ENCODE measurements around the gene CEACAM16.
"Not testable (repeated sequence)": the region's sequence is repeated elsewhere in the genome, so short reads cannot be mapped to it uniquely, and the experiment has no call there.

The CEACAM16 gene, protein sequence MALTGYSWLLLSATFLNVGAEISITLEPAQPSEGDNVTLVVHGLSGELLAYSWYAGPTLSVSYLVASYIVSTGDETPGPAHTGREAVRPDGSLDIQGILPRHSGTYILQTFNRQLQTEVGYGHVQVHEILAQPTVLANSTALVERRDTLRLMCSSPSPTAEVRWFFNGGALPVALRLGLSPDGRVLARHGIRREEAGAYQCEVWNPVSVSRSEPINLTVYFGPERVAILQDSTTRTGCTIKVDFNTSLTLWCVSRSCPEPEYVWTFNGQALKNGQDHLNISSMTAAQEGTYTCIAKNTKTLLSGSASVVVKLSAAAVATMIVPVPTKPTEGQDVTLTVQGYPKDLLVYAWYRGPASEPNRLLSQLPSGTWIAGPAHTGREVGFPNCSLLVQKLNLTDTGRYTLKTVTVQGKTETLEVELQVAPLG

DNA sequence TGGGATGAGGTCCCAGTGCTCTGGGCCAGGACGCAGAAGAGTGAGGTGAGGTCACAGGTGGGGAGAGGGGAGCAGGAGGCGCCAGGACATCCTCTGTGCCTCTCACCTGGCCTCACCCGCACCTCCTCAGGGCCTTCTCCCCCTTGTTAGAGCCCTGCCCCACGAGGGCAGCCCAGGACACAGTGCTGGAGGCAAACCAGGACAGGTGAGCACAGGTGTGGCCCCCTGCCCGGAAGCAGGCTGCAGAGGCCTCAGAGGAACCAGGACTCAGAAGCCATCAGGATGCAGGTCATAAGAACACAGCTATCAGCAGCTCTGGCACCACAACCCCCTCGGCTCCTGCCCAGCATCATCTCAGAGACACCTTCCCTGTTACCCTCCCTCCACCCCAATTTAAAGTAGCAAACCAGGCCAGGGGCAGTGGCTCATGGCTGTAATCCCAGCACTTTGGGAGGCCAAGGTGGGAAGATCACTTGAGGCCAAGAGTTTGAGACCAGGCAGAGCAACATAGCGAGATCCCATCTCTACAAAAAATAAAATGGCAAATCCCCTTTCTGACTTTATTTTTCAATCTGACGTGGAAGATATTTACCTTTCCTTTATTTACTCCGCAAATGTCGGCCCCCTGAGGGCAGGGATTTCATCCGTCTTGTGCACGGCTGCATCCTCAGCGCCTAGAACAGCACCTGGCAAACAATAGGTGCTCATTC is at the start of gene CEACAM16:
Gene CEACAM16 (plus strand): TSS at position 660 of the 710 bp plus-strand sequence. CDS start 2,306 bp downstream, outside the sequence.
- no peak for DNase-seq (ENCODE audit: low spot score)

DNA sequence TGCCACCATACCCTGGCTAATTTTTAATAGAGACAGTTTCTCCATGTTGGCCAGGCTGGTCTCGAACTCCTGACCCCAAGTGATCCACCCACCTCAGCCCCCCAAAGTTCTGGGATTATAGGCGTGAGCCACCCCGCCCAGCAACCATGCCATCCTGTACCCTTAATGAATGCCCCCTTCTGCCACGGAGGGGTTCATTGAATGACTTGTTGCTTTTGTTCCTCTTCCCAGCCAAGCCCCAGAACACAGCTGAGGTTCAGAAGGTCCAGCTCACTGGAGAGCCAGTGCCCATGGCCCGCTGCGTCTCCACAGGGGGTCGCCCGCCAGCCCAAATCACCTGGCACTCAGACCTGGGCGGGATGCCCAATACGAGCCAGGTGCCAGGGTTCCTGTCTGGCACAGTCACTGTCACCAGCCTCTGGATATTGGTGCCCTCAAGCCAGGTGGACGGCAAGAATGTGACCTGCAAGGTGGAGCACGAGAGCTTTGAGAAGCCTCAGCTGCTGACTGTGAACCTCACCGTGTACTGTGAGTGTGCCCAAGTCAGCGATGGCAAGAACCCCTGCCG is 49.3 kb upstream of the CEACAM16 start:
- DNase-seq (ENCODE audit: low spot score) = no peak

DNA sequence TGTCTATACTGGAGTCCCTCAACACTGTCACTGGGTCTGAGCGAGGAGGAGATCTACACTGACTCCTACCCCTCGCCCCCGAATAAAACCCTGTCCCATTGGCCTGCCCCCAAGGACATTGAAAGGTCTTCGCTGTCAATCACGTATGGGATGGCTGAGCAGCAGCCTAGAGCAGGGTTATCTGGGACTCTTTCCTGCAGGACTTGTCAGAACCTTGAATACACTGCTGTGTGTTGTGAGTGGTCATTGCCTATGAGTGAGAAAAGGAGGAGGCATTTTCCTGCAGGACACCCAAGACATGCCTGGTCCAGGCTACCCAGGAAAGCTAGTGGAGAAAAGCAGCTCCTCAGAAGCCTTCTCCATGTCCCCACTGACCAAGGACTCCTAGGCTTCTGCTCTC is 45.6 kb upstream of the CEACAM16 start:
- no peak for DNase-seq (ENCODE audit: low spot score)

DNA sequence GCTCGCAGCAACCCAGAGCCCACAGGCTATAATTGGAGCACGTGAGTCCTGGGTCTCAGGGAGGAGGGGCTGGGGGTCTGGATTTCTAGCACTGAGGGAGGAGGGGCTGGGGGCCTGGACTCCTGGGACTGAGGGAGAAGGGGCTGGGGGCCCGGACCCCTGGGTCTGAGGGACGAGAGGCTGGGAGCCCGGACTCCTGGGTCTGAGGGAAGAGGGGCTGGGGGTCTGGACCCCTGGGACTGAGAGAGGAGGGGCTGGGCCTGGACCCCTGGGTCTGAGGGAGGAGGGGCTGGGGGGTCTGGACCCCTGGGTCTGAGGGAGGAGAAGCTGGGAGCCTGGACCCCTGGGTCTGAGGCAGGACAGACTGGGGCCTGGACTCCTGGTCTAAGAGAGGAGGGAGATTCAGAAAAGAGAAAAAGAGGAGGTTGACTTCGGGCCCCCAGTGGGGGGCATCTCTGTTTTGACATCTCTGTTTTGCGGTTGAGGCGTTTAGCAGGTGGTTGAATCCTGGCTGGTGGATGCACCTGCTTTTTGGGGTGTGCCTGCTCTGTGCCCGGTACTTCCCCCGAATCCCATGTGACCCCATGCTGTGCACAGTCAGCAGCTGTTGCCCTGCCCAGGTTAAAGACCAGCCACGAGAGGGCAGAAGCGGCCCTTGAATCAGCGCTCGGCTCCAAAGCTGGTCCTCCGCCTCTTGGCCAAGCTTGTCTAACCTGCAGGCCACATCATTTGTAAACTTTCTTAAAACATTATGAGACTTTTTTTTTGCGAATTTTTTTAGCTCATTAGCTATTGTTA is 44.8 kb upstream of the CEACAM16 start:
- DNase-seq (ENCODE audit: low spot score) = peak; percentile 69

DNA sequence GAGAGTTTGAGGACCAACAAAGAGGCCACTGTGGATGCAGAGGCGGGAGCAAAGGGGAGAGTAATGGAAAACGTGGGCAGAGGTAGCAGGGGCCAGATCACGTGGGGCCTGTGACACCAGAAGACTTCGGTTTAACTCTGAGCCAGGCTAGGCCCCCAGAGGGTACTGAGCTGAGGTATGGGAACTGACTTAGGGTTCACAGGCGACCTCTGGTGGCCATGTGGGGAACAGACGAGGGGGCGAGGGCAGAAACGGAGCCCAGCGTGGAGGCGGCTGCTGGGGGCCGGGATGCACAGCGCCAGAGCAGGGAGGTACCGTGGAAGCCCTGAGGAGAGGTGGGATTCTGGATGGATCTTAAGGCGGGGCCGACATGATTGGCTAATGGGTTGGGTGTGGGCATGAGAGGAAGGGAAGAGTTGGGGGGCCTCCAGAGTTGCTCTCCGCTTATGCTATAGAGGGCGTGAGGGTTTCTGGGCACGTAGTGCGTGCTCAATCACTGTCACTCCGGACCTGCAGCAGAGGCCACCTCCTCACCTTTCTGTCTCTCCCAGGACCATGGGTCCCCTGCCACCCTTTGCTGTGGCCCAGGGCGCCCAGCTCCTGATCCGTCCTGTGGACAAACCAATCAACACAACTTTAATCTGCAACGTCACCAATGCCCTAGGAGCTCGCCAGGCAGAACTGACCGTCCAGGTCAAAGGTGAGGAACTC is 41.6 kb upstream of the CEACAM16 start:
- peak; percentile 42 for DNase-seq (ENCODE audit: low spot score)

DNA sequence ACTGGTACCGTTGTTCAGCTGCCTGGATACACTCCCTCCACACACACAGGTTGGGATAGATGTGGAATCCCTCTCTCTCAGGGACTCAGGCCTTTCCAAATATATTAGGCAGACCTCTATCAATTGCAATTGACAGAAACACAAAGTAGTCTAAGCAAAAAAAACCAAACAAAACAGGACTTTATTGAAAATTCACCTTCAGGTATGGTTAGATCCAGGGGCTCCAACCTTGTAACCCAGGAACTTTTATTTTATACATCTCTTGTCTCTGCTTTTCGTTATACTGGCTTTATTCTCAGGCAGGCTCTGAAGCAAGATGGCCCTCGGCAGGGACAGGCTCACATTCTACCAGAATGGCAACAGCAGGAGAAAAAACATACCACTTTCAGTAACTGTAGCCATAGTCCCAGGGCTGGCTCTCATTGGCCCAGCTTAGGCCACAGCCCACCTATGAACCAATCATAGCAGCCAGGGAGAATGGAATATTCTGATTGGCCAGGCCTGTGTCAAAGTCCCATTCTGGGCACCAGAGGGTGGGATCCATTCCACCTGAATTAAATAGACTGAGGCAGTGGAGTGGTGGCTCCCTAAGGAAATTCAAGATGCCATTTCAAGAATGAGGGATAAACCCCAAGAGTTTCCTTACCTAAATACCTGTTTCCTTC is 40.8 kb upstream of the CEACAM16 start:
- DNase-seq (ENCODE audit: low spot score) = no peak

DNA sequence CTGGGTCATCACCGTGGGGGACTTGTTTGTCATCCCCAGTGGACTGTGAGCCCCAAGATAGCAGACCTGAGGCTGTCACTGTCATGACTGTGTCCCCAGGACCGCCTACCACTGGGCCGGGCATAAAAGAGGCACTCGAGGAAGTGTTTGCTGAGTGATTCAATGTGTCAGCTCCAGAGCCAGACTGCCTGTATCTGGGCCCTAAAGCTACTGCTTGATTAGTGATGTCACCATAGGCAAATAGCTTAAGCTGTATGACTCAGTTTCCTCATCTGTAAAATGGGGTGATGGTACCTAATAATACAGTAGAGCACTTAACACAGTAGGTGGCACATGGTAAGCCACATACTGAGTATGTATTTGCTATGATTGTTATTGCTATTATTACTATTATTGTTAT is 38.9 kb upstream of the CEACAM16 start:
- DNase-seq (ENCODE audit: low spot score) = no peak

DNA sequence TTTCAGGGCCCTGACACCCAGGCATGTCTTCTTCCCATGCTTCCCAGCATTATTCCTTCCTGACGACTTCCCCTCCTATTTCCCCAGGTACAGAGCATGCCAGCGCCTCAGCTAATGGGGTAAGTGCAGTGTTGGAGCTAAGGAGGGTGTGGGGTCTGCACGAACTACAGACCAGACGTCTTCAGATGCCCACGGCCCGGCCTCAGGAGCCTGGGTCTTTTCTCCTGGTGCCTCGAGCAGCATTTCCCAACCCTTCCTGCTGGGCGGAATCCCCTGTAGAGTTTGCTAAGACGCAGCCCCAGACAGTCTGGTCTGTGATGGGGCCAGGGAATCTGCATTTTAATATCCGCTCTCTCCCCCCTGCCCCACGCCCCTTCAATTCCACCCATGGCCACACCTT is 37.7 kb upstream of the CEACAM16 start:
- DNase-seq (ENCODE audit: low spot score) = no peak

DNA sequence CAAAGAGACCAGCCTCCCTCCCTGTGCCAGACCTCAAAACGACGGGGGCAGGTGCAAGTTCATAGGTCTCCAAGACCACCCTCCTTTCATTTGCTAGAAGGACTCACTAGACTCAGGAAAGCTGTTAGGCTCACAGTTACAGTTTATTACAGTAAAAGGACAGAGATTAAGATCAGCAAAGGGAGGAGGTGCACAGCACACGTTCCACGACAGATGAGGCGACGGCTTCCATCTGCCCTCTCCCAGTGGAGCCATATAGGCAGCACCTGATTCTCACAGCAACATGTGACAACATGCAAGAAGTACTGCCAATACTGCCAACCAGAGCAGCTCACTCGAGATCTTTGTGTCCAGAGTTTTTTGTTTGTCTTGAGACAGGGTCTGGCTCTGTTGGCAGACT is 37.0 kb upstream of the CEACAM16 start:
- DNase-seq (ENCODE audit: low spot score) = no peak

DNA sequence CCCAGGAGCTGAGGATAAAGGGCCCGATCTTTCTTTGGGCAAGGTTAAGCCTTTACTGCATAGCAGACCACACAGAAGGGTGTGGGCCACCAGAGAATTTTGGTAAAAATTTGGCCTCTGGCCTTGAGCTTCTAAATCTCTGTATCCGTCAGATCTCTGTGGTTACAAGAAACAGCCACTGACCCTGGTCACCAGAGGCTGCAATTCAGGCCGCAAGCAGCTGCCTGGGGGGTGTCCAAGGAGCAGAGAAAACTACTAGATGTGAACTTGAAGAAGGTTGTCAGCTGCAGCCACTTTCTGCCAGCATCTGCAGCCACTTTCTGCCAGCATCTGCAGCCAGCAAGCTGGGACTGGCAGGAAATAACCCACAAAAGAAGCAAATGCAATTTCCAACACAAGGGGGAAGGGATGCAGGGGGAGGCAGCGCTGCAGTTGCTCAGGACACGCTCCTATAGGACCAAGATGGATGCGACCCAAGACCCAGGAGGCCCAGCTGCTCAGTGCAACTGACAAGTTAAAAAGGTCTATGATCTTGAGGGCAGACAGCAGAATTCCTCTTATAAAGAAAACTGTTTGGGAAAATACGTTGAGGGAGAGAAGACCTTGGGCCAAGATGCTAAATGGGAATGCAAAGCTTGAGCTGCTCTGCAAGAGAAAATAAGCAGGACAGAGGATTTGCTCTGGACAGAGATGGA is 36.1 kb upstream of the CEACAM16 start:
- DNase-seq (ENCODE audit: low spot score) = no peak

DNA sequence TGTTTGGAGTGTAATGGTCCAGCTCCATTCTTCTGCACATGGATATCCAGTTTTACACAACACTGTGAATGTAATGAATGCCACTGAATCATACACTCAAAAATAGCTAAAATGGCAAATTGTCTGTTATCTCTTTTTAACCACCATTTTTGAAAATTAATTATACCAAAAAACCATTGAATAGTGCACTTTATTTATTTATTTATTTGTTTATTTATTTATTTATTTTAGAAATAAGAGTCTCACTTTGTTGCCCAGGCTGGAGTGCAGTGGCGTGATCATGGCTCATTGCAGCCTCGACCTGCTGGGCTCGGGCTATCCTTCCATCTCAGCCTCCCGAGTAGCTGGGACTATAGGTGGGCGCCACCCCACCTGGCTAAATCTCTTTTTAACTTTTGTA is 35.0 kb upstream of the CEACAM16 start:
- DNase-seq (ENCODE audit: low spot score) = no peak

DNA sequence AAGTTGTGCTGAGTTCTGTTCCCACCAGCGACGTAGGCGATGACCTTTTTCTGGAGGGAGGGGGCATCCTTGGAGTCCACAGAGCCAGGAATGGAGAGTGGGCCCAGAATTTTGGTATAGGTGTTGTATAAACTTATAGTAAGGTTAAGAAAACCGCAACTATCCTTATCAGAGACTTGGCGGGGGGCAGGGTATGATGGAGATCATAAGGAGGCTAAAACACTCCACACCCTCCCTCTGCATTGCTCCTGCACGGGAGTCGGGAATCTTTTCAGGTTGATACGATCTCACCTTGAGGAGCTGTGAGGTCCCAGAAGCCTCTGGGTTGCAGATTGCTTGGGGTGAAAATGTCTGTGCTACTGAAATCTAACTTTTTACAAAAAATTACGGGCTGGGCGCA is 34.0 kb upstream of the CEACAM16 start:
- no peak for DNase-seq (ENCODE audit: low spot score)

DNA sequence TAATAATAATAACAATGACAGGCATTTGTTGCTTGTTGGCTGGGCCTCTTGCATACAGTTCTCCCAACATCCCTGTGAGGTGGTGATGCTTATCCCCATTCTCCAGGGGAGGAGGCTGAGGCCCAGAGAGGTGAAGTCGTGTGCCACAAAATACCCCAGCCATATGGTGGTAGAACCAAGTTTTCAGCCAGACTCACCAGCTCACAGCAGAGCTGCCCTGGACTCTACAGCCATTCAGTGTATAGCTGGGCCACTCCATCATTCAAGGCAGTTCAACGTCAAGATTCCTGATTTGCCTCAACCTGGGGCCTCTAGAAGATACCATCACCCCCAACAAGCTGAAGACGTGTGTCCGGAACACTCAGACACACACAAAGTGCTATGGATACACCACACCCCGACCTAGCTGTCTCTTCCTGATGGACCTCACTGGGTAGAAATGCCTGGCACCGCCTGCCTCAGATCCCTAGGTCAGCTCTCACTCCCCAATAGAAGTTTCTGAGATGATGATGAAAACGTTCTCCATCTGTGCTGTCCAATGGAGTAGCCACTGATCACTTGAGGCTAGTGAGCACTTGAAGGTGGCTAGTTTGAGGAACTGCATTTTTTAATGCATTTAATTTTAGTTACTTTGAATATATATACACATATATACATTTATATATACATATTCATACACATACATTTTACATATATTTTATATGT is 31.9 kb upstream of the CEACAM16 start:
- no peak for DNase-seq (ENCODE audit: low spot score)

DNA sequence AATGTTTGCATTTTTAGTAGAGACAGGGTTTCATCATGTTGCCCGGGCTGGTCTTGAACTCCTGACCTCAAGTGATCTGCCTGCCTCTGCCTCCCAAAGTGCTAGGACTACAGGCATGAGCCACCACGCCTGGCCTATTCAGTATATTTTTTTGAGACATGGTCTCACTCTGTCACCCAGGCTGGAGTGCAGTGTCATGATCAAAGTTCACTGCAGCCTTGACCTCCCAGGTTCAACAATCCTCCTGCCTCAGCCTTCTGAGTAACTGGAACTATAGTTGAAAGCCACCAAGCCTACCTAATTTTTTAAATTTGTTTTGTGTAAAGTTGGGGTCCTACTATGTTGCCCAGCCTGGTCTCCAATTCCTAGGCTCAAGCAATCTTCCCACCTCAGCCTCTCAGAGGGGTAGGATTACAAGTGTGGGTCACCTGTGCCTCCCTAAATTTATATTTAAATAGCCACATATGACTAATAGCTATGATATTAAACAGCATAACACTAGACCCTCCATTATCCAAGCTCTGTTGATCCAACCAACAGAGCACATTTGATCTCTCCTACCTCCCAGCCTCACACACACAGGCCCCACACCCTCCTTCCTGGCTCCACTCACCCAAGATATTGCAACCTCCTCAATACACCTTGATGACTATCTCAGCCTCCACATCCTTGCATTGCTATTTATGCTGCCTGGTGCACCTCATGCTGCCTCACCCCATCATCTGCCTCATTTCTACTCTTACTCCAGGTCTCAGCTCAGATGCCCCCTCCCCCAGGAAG is 29.8 kb upstream of the CEACAM16 start:
- no peak for DNase-seq (ENCODE audit: low spot score)

DNA sequence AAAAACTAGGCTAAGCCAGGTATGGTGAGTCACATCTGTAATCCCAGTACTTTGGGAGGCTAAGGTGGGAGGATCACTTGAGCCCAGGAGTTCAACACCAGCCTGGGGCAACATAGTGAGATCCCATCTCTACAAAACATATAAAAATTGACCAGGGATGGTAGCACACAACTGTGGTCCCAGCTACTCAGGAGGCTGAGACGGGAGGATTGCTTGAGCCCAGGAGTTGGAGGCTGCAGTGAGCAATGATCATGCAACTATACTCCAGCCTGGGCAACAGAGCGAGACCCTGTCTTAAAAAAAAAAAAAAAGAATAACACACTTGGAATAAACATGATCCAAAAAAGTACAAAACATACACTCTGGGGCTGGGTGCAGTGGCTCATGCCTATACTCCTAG is 28.9 kb upstream of the CEACAM16 start:
- DNase-seq (ENCODE audit: low spot score) = not testable (repeated sequence)

DNA sequence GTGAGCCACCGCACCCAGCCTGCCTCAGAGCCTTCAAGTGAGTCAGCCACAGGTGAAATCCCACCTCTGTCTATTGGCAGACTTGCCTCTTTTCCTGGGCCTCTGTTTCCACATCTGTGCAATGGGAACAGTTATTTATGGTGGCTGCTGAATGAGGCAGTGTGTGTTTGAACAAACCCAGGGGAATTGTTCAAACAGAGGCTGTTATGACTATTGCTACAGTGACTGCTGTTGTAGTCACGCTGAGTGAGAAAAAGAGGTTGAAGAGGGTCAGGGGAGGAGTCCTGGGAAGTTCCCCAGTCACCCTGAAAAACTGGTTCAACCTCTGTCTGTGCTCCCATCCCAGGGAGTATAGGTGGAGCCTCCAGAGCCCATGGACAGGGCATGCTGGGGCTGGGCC is 27.6 kb upstream of the CEACAM16 start, which contains the start of gene CEACAM19:
Gene CEACAM19 (plus strand): TSS at position 83 of the 400 bp plus-strand sequence. CDS start 450 bp downstream, outside the sequence.
- DNase-seq (ENCODE audit: low spot score) = no peak

DNA sequence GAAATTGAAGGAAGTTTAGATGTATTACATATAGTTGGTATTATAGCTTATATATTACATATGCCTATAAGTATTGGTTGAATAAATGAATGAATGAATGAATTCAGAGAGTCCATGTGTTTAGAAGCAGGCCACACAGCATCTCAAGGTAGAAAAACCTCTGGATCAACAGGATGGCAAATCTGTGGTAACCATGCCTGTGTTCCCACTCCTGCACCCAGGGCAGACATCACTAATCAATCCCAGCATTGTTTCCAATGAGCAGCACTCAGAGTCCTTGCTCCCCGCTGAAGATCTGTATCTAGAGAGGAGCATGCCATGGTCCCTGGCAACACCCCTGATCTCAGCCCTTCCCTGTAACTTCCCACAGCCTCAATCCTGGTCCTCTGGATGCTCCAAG is 26.7 kb upstream of the CEACAM16 start:
- no peak for DNase-seq (ENCODE audit: low spot score)

DNA sequence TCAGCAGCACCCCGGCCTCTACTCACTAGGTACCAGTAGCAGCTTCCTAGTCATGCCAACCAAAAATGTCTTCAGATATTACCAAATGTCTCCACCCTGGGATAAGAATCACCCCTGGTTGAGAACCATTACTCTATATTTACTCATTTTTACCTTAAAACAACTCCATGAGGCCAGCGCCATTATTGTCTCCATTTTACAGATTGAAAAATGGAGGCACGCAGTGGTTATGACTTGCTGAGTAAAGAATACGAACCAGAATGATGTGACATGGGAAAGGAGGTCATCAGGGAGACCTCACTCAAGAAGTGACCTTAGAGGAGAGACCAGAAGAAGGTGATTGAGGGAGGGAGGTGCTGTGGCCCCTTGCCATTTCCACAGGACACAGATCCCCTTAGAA is 25.4 kb upstream of the CEACAM16 start:
- no peak for DNase-seq (ENCODE audit: low spot score)

DNA sequence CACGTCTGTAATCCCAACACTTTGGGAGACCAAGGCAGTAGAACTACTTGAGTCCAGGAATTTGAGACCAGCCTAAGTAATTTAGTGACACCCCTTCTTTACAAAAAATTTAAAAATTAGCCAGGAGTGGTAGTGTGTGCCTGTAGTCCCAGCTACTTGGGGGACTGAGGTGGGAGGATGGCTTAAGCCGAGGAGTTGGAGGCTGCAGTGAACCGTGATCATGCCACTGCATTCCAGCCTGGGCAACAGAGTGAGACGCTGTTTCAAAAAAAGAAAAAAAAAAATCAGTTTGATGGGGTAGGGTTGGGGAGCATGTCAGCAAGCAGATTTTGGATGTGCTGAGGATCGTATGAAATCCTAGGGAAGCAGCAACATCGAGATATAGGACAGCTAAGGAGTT is 23.4 kb upstream of the CEACAM16 start:
- DNase-seq (ENCODE audit: low spot score) = no peak

Measured in CD4-positive, alpha-beta T cell treated with Interleukin-6 at 100 ng/mL for 8 hours (primary cell).